ENCODE data around the gene PKMYT1.

GRCh38 chr16:2968738-2969544, 11.3 kb downstream of the PKMYT1 start, which contains the start of gene PAQR4:
- TF ChIP-seq CTCF (conservative IDR thresholded peaks at IDR 0.05; ENCODE audit: low read length), result no peak
- TF ChIP-seq EZH2phosphoT487 (IDR thresholded peaks at IDR 0.05; ENCODE audit: borderline replicate concordance, low read depth, low read length), result no peak
